Activated naive CD4-positive, alpha-beta T cell treated with anti-CD3 and anti-CD28 coated beads, Interleukin-2, amount 50 U/mL, for 16 hours (primary cell): ENCODE measurements around the gene PLD2.
"Not testable (repeated sequence)": the region's sequence is repeated elsewhere in the genome, so short reads cannot be mapped to it uniquely, and the experiment has no call there.

Experiments used
- DNase-seq: peaks from one replicate; pipeline ENCODE4 v3.0.0-alpha.2; 2020

The PLD2 gene

DNA sequence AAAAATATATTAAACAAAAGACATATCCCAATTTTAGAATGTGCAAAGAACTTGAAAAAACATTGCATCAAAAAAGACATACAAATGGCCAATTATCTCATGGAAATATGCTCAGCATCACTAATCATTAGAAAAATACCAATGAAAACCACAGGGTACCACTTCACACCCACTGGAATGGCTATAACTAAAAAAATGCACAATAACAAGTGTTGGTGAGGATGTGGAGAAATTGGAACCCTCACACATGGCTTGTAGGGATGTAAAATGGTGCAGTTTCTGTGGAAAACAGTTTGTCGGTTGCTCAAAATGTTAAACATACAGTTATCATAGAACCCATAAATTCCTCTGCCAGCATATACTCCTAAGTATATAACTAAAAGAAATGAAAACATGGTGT, 11.8 kb upstream of the PLD2 start:
- no peak for DNase-seq

DNA sequence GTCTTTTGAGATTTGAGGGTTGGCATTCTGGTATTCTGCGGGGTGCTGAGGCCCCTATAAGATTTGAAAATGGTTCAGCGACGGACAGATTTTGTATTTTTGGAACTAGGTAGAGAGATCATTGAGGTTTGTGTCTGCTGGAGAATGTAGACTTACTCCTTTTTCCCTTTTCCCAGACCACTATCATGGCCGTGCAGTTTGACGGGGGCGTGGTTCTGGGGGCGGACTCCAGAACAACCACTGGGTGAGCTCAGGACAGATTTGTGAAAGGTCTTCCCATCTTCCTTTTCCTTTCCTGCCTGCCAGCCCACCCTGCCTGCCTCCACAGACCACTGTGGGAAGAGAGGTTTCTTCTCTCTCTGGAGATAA, 10.4 kb upstream of the PLD2 start:
- peak; percentile 48 for DNase-seq

DNA sequence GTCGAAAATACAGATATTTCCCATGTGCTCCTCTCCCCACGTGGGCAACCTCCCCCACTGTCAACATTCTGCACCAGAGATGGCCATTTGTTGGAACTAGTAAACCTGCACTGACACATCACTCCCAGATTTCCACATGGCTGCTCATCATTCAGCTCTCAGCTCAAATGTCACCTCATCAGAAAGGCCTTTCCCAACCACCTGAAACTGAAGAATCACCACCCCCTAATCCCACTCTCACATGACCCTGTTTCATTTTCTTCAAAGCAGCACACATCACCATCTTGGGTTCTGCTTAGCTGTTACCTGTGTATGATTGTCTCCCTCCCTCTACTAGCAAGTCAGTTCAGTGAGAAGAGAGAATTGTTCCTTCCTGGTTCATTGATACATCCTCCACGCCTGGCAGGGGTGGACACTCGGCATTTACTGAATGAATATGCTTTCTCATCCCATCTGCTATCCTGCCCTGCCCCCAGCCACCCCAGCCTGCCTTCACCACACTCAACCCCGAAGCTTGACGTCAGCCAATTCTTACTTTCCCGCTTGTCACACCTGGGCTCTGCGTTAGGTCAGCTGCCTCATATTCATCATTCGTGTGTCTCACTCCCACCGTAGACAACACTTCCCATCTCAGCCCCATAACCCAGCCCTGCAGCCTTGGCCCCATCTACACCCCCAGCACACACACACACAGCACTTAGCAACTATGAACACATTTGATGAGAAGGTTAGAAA, 6.3 kb upstream of the PLD2 start:
- DNase-seq: no peak

DNA sequence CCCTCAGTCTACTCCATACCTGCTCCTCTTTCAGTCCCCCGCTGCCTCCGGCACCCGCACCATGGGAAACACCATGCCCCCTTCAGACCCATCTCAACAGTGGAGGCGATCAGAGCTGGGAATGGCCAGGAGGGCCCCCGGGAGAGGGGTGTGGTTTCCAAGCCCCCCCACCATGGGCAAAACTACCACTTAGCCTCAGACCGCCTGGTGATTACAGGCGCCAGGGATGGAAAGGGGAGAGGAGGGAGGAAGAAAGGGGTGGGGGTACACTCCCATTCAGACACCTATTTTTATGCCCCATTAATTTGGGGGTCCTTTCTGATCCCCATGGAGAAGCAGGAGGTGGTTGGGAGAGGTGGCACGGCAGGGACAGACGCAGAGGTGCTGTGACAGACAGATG, 4.7 kb upstream of the PLD2 start, which contains the start of gene C17orf114:
Gene C17orf114, minus strand, starts transcription at position 101 of the 400 bp plus-strand sequence.
- no peak for DNase-seq

DNA sequence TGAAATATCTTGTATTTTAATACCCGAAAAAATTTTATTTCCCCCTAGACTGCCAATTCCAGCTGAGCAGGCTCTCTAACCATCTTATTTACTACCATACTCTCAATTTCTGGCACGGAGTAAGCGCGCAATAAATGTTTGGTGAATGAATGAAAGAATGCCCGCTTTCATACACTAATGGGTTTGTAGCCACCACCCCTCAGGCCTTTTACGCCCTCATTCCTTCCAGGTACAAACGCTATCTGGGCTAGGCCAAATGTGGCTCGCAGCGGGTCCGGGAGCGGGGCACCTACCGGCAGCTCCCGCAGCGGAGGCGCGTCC, 536 bp upstream of the PLD2 start:
- no peak for DNase-seq

DNA sequence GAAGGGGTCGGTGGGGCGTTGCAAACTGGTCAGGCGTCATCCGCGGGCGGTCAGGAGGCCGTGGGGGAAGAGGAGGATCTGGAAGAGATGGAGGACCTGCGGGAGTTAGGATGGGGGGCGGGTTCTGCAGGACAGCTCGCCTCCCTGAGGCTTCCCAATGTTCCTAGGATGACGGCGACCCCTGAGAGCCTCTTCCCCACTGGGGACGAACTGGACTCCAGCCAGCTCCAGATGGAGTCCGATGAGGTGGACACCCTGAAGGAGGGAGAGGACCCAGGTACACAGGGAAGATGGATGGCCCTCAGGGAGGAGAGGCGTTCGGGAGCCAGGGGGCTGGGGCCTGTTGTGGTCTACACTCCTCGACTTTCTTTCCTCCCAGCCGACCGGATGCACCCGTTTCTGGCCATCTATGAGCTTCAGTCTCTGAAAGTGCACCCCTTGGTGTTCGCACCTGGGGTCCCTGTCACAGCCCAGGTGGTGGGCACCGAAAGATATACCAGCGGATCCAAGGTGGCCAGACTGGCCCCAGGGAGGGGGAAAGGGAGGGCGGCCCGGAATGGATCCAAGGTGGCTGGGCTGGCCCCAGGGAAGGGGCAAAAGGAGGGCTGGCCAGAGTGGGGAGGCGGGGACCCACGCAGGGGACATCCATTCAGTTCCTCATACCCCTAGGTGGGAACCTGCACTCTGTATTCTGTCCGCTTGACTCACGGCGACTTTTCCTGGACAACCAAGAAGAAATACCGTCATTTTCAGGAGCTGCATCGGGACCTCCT, 839 bp downstream of the PLD2 start:
- no peak for DNase-seq

DNA sequence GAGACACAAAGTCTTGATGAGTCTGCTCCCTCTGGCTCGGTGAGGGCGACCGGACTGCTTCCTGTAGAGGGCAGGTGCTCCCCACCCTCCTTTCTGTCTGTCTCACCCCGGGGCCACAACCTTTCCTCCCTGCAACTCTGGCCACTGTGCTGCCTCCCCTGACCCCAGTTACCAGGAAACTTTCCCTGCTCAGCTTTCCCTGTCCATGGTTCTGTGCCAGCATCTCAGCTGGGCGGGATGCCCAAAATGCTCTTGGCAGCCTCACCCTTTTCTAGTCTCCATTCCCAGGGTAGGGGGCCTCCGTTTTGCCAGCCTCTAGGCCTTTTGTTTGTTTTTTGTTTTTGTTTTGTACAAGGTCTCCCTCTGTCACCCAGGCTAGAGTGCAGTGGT, 1.4 kb downstream of the PLD2 start:
- DNase-seq: no peak

DNA sequence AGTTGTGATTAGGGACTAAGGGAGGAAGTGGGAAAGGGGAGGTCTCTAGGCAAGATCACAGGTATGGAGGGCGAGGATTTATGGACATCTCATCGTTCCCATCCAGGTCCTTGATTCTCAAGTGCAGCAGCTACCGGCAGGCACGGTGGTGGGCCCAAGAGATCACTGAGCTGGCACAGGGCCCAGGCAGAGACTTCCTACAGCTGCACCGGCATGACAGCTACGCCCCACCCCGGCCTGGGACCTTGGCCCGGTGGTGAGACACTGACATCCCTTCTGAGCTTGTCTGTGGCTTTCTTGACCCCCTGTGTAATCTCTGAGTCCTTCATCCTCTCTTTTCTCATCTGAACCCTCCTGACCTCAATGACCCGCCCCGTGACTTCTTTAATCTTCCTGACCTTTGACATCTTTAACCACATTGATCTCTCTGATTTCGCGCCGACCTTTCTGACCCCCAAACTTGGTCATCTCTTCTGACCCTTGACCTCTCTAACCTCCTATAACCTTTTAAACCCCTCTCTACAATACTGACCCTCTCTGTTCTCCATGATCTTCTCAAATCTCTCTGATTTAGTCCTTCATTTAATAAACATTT, 3.8 kb downstream of the PLD2 start:
- DNase-seq: no peak

DNA sequence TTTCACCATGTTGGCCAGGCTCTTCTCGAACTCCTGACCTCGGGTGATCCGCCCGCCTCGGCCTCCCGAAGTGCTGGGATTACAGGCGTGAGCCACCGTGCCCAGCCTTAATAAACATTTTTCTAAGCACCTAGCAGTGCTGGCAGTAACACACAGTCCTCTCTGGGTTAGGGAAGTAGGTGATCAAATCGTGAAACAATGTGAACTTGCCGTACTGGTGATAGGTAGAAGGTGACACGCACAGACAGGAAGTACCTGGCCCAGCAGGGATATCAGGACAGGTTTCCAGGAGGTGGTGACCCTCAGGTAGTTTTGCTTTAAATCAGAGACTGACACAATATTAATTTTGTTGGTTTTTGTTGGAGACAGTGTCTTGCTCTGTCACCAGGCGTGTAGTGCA, 4.5 kb downstream of the PLD2 start:
- no peak for DNase-seq

DNA sequence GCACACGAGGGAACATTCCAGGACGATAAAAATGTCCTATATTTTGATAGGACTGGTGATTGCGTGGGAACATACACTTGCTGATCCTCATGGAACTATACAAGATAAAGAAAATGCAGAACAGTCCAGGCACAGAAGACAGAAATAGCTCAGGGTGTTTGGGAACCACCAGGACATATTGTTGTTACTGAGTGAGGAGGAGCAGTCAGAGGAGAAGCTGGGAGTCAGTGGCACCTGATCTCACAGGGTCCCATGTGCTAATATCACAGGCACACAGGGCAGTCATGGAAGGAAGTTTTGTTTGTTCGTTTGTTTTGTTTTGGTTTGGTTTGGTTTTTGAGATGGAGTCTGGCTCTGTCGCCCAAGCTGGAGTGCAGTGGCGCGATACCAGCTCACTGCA, 5.7 kb downstream of the PLD2 start:
- no peak for DNase-seq

DNA sequence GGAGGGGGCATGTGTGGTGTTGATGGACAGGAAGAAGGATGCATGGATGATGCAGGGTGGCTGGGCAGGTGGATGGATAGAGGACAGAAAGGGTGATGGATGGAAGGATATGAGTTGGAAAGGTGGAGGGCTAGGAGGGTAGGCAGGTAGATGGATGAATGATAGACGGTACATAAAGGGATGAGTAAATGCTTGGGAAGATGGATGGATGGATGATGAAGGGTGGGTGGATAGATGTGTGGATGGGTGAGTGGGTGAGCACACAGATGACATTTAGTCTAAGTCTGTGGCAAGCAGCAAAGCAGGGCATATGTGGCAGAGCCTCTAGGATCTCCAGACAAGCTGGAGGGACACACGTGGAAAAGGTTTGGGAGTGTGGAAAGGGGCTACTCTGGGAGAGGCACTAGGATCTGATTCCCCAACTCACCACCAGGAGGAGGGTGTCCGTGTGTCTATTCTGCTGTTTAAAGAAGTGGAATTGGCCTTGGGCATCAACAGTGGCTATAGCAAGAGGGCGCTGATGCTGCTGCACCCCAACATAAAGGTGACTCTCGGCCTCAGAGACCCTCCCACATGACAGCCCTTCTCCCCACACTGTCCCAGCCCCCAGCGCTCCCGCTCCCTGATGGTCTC, 8.2 kb downstream of the PLD2 start:
- DNase-seq: no peak

DNA sequence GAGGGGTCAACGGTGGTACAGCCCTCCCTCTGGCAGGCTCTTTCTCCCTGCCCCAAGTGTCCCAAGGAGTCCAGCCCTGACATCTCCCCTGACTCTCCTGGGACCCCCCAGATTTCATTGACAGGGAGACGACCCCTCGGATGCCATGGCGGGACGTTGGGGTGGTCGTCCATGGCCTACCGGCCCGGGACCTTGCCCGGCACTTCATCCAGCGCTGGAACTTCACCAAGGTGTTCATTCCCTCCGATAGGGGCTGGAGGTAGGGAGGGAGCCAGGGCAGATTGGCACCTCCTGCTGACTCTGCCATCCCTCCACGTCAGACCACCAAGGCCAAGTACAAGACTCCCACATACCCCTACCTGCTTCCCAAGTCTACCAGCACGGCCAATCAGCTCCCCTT, 9.9 kb downstream of the PLD2 start:
- DNase-seq: no peak

DNA sequence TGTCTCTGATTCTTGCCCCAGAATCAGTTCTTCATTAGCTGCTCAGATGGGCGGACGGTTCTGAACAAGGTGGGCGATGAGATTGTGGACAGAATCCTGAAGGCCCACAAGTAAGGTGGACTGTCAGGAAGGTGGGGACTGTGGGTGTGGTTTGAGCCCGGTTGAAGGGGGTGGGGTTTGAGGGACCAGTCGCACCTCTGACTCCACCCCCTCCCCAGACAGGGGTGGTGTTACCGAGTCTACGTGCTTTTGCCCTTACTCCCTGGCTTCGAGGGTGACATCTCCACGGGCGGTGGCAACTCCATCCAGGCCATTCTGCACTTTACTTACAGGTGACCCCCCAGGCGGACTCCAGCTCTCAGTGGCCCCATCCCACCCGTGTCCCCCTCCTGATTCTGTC, 11.3 kb downstream of the PLD2 start:
- DNase-seq: no peak

DNA sequence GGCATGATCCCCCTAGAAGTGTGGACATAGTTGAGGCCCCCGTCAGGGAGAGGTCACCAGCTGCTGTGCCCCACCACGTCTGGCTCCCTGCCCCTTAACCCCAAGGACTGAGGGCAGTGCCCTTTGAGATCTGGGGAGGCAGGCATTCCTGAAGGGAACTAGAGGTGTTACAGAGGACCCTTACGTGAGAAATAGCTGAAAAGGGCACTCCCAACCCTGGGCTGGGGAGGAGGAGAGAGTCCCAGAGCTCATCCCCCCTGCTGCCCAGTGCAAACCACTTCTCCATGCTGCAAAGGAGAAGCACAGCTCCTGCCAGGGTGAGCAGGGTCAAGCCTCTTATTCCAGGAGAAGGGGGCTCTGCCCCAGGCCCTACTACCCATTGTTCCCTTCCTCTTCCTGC, 15.9 kb downstream of the PLD2 start:
- DNase-seq: no peak

DNA sequence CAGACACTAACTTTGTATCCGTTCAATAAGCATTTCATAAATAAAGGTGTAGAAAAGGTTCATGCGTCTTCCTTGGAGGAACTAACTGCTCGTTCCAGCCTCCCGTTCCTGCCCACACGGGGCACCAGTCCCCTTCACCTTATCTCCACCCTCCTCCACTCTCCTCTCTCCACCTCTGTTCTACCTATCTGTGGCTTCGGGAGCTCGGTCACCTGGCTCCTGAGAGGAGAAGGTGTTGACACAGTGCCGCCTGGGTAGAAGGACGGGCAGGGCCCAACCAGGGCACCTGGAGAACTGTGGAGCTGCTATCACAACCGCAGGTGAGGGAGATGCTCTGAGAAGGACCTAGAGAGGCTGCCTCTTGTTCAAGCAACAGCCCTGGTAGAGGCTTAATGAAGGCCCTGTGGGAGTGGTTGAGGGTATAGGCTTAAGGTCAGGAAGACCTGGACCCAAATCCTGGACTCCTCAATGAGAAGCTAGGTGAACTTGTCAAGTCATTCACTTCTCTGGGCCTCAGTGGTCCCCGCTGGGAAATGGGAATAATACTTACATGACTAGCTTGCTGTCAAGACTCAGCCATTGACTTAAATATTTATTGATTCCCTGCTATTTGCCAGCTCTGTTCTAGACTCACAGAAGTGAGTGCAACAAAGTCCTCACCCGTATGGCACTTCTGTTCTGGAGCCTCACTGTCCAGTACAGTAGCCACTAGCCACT, 16.6 kb downstream of the PLD2 start:
- DNase-seq: no peak

DNA sequence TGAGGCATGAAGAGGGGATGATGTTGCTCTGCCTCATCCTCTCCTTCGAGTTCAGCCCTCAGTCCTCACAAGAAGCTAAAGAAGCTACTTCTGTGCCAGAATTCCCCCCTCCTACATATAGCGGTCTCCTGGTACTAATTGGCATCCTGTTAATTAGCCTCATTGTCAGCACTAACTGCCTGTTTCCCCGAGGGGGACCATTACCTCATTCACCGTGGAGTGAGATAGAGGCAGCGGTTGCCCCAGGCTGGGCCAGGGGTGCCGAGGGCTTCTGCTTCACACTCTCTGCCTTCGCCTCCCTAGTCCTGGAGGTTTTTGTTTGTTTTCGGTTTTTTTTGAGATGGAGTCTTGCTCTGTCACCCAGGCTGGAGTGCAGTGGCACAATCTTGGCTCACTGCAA, 20.4 kb downstream of the PLD2 start:
- DNase-seq: no peak

DNA sequence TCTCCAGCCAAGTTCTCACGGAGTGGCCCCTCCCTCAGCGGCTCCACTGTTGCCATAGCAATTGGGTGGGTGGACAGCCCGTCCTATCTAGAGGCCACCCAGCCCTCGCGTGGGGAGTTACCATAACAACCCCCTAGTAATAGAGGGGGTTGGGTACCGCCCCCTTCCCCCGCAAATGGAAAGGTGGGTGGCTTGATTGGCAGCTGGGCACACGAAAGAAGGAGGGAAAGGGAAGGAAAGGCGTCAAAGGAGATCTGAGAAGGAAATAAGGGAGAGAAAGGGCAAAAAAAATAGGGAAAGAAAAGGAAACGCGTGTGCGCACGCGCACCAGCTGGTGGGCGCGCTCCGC, 25.9 kb downstream of the PLD2 start:
- not testable (repeated sequence) for DNase-seq

DNA sequence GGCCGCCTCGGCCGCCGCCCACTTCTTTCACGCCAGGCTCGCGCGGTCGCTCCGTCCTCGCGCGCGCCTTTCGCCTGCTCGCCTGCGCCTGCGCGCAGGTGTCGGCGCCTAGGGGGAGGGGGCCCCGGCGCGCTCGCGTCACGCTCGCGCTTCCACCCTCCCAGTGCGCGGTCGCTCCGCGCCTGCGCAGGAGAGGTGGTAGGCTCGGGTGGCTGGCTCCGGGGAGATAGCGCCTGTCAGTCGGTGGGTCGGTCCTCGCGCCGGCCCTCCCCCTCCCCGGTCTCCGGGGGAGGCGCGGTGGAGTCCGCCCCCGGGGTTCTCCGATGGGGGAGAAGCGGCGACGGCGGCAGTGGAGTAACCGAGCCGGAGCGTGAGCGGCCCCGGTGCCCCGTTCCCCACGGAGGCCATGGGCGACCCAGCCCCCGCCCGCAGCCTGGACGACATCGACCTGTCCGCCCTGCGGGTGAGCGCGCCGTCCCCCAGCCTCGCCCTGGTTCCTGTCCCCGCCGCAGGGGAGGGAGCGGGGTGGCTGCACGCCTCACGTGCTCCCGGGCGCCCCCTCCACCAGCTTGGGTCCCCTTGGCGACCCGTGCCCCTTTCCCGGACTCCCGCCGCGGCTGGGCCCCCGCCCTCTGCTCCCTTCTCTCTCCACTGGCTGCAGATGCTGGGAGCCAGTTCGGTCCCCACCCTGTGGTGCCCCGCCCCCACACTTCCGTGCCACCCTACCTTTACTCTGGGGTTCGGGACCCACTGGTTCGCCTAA, 26.4 kb downstream of the PLD2 start, which contains the start of gene MINK1:
Gene MINK1, plus strand, starts transcription at position 163 of the 763 bp plus-strand sequence. Its CDS starts 244 bp downstream, at position 407.
- peak; percentile 88 for DNase-seq

DNA sequence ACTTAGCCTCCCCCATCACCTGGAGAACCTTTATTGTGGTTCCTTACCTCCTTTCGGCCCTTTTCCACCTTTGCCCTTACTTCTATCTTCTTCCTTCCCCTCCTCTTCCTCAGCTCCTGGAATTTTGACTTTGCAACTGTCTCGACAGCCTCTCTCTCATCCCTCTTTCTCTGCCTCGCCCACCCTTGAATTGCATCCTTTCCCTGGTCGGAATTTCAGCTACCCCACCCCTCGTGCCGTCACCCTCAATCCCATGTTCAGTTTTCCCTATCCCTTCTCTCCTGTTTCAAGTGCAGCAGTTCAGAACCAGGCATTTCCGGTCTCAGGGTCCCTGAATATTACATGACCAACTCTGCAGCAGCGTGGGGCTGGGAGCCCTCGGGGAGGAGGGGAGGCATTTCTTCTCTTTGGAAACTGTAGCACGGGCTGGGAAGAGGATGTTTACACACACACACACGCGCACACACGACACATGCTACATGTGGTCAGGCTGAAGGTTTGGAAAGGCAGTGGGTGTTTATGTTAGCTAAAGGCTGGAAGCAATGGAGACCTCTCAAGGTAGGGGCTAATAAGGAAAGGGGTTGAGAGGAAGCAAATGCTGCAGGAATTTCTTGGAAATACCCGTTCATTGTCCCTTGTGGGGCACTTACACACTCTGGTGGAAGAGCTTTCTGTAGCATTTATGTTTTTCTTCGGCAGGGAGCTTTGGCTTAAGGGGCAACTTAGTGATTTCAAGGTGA, 27.2 kb downstream of the PLD2 start:
- no peak for DNase-seq

DNA sequence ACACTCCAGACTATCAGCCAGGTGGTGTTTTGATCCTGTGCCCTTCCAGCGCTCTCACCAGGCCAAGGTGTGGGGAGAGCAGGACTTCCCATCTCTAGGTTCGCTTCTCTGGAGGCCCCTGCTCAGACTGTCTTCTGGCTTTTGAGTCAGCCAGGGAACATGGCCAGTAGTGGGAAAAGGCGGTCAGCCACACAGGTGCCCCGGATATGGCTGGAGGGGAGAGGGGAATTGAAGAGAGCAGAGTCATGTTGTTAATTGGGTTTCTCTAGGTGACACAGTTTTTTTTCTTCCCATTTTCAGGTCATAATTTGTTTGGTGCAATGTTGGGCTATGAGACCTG, 27.7 kb downstream of the PLD2 start:
- no peak for DNase-seq

DNA sequence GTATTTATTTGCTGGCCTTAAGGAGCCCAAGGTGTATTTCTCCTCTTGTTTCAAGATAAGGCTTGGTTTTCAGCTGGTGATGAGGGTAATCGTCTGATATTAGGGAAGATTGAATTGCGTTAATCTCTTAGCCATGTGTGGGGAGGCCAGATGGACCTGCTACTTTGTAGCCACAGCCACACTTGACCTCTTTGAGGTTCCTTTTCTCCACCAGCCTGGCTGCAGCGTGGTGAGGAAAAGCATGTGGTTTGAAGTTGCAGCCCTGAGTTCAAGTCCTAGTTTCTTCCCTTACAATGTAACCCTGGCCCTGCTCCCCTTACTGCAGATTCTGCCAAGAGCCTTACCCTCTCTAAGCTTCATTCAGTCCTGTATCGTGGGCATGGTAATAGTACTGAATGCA, 29.3 kb downstream of the PLD2 start:
- DNase-seq: no peak
